MM.1S (cell line): ENCODE measurements around the gene VGF.

ENCODE experiments used
- EZH2 ChIP-seq: fragments of 300-600 bp; sonication (generic); optimal IDR thresholded peaks from 2 replicates; pipeline ENCODE3; 2017; ENCODE audit warnings: low read depth, mild to moderate bottlenecking, antibody characterized with exemption, low read length, mixed read lengths
- EZH2phosphoT487 ChIP-seq: fragments of 300-600 bp; sonication (generic); IDR thresholded peaks from 2 replicates; pipeline ENCODE4 v1.6.1; 2018; ENCODE audit warnings: antibody characterized with exemption, low read length
- TF ChIP-seq, protein P1 (sequence below): fragments of 300-600 bp; sonication (generic); IDR thresholded peaks from 2 replicates; pipeline ENCODE4 v1.5.1; 2016; ENCODE audit warnings: antibody characterized with exemption, low read length, mixed read lengths

GRCh38 chr7:101173752-101174244 is 8.4 kb upstream of the VGF start:
- TF ChIP-seq, protein P1, sequence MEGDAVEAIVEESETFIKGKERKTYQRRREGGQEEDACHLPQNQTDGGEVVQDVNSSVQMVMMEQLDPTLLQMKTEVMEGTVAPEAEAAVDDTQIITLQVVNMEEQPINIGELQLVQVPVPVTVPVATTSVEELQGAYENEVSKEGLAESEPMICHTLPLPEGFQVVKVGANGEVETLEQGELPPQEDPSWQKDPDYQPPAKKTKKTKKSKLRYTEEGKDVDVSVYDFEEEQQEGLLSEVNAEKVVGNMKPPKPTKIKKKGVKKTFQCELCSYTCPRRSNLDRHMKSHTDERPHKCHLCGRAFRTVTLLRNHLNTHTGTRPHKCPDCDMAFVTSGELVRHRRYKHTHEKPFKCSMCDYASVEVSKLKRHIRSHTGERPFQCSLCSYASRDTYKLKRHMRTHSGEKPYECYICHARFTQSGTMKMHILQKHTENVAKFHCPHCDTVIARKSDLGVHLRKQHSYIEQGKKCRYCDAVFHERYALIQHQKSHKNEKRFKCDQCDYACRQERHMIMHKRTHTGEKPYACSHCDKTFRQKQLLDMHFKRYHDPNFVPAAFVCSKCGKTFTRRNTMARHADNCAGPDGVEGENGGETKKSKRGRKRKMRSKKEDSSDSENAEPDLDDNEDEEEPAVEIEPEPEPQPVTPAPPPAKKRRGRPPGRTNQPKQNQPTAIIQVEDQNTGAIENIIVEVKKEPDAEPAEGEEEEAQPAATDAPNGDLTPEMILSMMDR, result no peak
- no peak for TF ChIP-seq EZH2phosphoT487
- no peak for TF ChIP-seq EZH2
